HG02973 (cell line): ENCODE measurements around the gene CSMD2.

Experiments used
- ATAC-seq: cut with Tn5 transposase; IDR thresholded peaks from one replicate; pipeline ENCODE4 v1.9.1; 2021; ENCODE audit warnings: moderate library complexity; ENCODE audit not compliant: unreplicated experiment

Gene CSMD2

GRCh38 chr1:33698361-33699035 lies 466.5 kb downstream of the CSMD2 start:
- ATAC-seq: no peak

DNA sequence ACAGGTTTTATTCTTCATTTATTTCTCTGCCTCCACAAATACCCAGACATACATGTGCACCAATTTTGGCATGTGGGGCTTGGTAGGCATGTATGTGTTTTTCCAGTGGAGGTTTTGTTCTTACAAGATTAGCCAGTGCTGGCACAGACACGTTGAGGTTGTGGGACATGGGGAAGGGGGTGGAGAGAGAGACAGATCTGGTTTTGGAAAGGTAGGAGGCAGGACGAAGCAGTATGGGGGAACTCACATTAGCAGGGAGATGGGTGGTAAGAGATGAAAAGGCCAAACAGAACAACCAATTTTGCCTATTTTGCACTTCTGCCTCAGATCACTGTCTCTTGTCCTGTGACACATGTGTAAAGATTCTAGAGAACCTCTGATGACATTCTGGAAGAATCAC lies 467.2 kb downstream of the CSMD2 start:
- ATAC-seq: no peak

- no peak for ATAC-seq
Measured at GRCh38 chr1:33696962-33697361, 468.1 kb downstream of the CSMD2 start.

GRCh38 chr1:33696311-33696710 lies 468.7 kb downstream of the CSMD2 start:
- no peak for ATAC-seq

- ATAC-seq: no peak
Measured at GRCh38 chr1:33692206-33693188, 472.5 kb downstream of the CSMD2 start.

GRCh38 chr1:33687000-33687399 lies 478.0 kb downstream of the CSMD2 start:
- ATAC-seq: no peak

- ATAC-seq: no peak
Measured at GRCh38 chr1:33686551-33686950, 478.5 kb downstream of the CSMD2 start.

- no peak for ATAC-seq
Measured at GRCh38 chr1:33685256-33685655, 479.8 kb downstream of the CSMD2 start.

DNA sequence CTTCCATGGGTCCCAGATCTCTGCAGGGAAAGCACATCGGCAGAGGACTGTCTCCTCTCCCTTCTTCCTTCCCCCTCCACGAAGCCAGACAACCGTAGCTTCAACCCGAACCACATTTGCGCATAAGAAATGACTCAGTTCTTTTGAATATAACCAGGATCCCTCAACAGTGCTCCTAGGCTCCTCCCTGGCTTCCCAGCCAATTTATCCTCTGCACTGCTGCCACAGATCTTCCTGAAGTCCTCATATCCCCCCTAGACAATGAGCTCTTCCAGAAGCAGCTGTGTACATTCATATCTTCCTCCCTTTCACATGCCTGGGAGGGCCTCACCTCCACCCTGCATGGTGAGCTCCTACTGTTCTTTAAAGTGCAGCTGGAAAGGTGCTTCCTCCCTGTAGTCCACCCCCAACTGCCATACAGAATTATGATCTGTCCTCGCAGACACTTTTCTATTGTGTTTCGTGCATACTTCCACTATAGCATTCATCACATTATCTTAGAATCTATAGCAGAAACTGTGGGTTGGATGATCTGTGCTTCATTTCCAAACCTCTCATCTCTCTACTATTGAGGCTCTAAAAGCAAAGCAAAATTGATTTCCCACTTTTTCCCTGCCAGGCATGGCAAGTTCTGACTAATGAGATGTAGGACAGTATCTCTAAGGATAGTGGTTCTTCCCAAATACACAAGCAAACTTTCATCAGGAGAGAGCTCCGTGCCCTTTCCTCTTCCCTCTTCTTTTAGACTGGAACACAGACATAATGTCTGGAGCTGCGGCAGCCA lies 480.4 kb downstream of the CSMD2 start:
- ATAC-seq: no peak

GRCh38 chr1:33683913-33684312 lies 481.1 kb downstream of the CSMD2 start:
- ATAC-seq: no peak

DNA sequence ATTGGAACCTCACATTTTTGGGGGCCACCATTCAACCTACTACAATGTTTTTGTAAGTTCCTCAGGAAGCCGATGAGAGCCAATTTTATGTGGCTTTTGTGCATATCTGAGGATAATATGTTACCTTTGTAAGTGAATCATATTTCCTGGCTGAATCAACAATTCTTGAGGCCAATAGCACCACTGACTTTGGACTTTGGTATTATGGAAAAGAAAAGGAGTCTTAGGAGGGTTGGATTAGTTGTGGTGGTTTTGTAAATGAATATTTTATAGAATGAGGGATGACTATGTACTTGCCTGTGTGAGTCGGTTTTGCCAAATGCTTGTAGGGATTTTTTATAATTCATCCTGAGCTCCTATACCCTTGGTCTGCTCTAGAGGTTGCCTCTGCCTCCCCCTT lies 482.7 kb downstream of the CSMD2 start:
- ATAC-seq: no peak

DNA sequence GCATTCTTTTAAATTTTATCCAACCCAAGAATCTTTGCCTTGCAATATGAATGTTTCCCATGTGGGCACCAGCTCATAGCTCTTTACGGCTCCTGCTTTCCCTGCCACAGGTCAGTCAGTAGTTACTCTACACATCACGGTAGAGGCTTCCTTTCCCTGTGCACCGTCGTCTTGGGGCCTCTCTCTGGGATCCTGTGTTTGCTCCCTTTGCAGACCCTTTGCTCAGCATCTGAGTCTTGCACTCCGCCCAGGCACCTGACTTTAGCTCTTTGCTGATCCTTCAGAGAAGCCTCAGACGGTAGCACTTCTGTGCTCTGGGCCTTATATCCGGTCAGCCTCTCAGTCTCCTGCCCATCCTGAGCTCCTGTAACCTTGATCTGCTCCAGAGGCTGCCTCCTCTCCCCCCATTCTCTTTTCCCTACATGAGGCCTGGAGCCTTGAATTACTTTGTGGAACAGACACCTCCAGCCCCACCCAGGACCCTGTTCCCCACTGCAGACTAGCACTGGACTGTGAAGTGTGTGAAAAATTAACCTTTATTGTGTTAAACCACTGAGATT lies 484.7 kb downstream of the CSMD2 start:
- ATAC-seq: no peak

GRCh38 chr1:33670567-33670966 lies 494.5 kb downstream of the CSMD2 start:
- ATAC-seq: no peak

DNA sequence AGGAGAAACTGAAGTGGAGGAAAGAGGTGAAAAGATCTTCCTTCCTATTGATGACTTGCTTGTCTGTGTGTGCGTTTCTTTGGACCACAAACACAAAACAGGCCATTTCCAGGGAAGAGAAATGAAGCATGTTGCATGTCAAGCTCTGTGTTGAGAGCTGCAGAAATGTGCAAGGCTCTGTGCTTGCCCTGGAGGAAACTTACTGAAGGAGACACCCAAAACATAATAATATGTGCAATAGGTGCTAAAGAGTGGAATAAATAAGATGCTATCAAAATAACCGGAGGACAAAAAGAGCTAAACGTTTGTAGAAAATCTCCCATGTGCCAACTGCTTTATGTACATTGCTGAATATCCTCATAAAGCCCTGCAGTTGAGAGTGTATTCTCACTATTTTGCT lies 496.3 kb downstream of the CSMD2 start:
- ATAC-seq: no peak

DNA sequence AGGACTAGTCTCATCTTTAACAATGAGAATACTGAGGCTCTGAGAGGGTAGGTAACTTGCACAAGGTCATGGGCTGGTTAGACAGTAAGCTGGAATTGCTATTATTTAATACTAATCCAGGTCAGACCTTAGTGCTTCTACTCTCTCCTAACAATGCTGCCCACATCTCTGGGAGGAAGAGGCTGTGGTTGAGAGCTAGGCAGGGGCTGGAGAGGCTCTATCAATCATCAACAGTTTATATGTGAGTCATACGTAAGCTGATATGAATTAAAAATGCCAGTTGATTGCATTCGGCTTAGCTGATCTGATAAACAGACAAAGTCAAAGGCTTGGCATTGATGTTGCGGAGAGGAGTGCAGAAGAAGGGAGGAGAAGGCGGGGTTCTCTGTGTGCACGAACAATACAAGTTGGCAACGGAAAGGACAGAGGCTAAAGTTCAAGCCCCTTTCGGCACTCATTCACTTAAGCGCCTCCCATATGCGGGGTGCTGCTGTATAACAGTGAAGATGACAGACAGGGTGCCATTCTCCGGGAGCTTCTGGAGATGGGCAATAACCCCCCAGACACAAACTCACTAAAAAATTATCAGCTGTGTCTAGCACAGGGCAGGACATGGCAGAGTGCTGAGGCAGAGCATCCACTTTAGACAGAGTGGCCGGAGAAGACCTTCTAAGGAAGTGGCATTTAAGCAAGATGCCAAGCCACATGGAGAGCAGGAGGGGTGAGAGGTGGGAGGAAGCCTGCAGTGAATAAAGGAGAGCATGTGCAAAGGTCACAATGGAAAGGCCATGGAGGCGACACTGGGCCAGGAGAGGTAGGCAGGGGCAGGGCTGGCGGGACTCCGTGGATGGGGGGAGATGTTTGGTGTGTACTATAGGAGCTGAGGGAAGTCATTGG lies 497.4 kb downstream of the CSMD2 start:
- no peak for ATAC-seq

DNA sequence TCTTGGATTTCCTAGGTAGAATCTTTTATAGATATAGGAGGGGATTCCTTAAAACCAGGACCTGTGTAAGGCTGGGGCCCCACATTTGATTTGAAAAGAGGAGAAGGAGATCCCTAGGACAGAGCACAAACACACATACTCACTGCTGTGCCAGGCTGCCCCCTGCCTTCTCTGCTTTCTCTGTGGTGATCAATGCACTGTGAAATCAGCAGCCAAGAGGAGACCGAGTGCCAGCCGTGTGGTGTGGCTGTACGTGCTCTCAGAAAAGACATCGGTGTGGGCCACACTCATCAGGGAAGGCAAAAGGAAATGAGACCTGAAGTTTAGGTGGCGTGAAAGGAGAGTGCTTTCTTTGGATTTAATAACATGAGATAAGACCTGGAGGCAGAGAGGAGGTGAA lies 498.4 kb downstream of the CSMD2 start:
- ATAC-seq: no peak

GRCh38 chr1:33661811-33662454 lies 503.1 kb downstream of the CSMD2 start:
- no peak for ATAC-seq

DNA sequence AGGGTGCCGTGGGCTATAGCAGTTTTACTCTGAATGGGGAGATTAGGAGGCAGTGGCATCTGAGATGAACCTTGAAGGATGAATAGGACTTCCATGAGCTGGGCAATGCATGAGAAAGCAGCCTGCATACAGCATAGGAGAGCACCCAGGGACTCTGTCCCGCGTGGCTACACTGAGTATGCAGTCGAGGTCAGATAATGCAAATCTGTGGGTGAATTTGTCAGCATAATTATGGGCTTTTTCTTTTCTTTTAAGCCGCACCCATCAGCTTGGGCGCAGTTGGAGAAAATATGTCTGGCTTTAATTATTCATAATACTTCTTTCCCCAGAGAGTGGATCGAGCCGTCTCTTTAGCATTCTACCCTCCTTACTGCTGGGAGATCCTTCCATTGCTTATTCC lies 504.1 kb downstream of the CSMD2 start:
- no peak for ATAC-seq

DNA sequence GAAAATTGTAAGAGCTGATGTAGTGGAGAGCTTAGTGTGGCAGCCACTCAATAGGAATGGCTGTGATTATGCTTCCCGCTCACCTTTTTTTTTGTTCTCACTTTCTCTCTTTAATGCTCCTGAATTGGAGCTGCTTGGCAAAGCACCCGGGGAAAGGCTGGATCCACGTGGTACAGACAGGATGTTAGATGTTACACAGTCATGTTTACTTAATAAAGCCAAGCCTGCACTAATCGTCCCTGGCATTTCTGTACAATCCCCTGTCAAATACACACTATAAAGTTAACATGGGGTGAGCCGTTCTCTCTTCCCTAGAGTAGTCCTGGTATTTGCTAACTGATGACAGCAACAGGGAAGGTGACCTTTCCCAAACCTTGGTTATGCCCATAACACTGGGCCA lies 504.8 kb downstream of the CSMD2 start:
- ATAC-seq: no peak

DNA sequence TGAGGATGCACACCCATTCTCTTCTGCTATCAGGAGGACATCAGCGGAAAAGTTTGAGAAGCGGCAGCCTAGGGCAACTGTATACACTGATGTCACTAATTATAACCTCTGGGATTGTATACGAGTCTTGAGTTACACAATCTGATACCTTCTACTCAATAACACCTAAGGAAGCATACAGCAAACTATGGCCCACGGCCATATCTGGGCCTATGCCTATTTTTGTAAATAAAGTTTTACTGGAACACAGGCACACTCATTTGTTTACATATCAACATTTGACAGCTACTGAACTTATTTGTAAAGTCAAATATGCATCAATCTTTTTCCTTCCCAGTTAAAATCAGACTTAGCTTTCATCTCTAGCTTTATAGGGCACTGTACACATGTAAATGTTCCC lies 505.4 kb downstream of the CSMD2 start:
- ATAC-seq: no peak
